GM10266 (cell line): Measurements from ENCODE around the gene GNAL.
"Not testable (repeated sequence)": the region's sequence is repeated elsewhere in the genome, so short reads cannot be mapped to it uniquely, and the experiment has no call there.

Experiments used
- DNase-seq: peaks from one replicate; pipeline ENCODE4 v3.0.0; 2012; ENCODE audit errors: extremely low spot score
- TF ChIP-seq, protein P1 (sequence below): IDR thresholded peaks from 2 replicates; pipeline ENCODE4 v1.5.1; 2012; ENCODE audit warnings: mild to moderate bottlenecking, low read depth; ENCODE audit not compliant: control insufficient read depth, insufficient read depth; ENCODE audit errors: missing control alignments

Gene GNAL

DNA sequence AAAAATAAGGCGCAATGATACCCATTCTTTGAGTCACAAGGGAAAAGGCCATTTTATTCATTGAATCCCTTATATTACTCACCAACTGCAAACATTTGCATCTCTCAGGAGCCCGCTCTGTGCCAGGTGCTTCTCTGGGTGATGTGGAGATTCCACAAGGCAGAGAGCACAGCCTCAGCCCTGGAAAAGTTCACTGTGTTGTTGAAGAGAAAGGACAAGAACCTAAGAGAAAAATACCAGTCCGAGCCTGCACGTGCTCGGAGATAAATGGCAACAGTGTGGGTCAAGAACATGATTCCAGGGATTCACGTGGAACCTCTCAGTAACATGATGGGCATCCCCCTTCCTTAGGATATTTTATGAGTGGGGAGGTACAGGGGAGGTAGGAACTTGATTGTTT, 11.8 kb downstream of the GNAL start:
- no peak for DNase-seq
- TF ChIP-seq, protein P1, sequence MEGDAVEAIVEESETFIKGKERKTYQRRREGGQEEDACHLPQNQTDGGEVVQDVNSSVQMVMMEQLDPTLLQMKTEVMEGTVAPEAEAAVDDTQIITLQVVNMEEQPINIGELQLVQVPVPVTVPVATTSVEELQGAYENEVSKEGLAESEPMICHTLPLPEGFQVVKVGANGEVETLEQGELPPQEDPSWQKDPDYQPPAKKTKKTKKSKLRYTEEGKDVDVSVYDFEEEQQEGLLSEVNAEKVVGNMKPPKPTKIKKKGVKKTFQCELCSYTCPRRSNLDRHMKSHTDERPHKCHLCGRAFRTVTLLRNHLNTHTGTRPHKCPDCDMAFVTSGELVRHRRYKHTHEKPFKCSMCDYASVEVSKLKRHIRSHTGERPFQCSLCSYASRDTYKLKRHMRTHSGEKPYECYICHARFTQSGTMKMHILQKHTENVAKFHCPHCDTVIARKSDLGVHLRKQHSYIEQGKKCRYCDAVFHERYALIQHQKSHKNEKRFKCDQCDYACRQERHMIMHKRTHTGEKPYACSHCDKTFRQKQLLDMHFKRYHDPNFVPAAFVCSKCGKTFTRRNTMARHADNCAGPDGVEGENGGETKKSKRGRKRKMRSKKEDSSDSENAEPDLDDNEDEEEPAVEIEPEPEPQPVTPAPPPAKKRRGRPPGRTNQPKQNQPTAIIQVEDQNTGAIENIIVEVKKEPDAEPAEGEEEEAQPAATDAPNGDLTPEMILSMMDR: no peak

DNA sequence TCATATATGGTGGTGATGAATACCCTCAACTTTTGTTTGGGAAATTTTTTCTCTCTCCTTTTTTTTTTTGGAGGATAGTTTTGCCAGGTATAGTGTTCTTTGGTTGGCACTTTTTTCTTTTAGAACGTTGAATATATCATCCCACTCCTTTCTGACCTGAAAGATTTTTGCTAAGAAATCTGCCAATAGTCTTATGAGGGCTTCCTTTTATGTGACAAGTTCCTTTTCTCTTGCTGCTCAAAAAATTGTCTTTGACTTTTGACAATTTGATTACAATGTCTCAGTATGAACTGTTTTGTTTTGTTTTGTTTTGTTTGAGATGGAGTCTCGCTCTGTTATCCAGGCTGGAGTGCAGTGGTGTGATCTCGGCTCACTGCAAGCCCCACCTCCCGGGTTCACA, 21.5 kb downstream of the GNAL start:
- TF ChIP-seq, protein P1: no peak
- DNase-seq: no peak

DNA sequence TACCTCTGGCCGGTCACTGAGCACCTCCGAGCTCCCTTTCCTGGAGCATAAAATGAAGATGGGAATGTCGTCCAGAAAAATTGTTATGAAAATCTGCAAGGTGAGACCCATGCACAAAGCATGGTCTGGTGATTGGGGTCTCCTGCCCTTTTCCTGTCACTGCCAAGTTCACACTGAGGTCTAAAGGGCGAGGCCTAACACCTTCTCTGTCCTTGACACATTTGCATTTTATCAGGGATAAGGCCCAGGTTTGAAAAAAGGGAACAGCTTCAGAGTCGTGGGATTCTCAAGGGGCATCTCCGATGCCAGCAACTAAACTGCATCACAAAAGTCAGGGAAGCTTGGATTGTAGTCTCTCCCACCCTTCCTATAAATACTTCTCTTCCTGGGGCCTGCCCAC, 24.7 kb downstream of the GNAL start:
- no peak for DNase-seq
- TF ChIP-seq, protein P1: no peak

DNA sequence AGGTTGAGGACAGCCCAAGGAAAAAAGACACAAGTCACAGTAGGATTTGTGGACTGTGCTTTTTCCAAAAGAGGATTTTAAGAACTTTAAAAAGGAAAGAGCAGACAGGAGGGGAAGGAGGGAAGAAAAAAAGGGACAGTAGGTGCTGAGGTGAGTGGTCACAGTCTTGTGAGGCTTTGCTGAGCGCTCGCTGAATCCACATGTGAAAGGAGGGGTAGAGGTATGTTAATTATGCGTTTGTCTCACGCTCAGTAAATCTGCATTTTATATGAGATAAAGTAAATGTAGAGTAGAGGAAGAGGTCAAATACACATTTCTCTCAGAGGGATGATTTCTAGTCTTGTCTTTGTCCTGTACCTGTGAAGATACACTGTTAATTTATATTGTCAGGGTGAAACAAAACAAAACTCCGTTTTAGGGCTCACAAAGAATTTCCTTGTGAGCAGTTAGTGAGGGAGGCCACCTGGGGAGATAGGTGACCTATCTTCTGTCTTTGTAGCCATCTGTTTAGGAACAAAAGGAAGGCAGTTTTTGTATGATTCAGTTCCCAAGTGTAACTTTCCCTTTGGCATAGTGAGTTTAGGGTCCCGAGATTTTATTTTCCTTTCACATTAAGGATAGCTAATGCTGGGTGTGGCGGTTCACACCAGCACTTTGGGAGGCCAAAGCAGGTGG, 25.3 kb downstream of the GNAL start:
- DNase-seq: no peak
- TF ChIP-seq, protein P1: no peak

DNA sequence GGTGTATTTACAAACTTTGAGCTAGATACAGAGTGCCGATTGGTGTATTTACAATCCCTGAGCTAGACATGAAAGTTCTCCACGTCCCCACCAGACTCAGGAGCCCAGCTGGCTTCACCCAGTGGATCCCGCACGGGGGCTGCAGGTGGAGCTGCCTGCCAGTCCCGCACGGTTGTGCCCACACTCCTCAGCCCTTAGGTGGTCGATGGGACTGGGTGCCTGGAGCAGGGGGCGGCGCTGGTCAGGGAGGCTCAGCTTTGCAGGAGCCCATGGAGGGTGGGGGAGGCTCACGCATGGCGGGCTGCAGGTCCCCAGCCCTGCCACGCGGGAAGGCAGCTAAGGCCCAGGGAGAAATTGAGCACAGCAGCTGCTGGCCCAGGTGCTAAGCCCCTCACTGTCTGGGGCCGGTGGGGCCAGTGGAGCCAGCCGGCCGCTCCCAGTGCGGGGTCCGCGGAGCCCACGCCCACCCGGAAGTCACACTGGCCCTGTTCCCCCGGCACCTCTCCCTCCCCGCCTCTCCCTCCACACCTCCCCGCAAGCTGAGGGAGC, 27.8 kb downstream of the GNAL start:
- not testable (repeated sequence) for DNase-seq

DNA sequence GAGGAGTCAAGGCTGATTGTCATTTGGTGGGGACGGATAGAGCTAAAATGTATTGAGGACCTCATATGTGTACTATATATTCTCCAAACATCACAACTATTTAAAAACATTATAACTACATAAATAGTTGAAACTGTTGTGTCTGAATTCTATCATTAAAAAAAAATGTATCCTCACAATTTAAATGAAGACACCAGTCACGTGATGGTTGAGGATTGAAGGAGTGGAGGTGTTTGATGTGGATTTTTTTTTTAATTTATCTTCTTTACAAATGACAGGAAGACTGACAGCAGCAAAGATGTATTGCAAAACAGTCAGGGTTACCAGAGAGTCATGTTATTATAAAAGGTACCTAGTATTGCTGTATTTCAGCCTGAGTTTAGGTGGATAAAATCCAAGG, 30.0 kb downstream of the GNAL start:
- no peak for DNase-seq
- TF ChIP-seq, protein P1: no peak

DNA sequence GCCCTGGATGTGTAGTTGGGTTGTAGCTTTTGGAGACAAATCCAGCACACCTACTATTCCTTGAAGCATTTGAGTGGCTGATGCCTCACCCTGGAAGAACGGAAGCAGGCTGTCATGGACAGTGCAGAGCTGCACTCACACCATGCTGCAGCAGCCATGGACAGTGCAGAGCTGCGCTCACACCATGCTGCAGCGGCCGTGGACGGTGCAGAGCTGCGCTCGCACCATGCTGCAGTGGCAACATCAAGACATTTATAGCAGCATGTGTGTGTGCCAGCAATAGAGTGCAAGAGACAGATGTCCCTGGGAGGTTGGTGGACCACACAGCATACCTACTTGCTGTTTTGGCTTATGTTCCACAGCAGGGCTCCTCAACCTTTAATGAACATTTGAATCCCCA, 30.6 kb downstream of the GNAL start:
- TF ChIP-seq, protein P1: no peak
- no peak for DNase-seq

DNA sequence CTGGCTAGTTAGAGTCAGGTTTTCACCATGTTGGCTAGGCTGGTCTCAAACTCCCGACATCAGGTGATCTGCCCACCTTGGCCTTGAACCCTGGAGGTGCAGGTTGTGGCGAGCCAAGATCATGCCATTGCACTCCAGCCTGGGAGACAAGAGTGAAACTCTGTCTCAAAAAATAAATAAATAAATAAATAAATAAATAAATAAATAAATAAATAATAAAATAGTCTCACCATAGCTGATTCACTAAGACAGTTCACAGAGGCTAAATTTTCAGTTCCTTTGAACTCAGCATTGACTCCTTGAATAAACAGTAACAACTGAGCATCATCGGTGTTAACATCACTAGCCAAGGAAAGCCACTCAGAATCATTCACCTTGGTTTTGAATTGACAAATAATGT, 32.7 kb downstream of the GNAL start:
- TF ChIP-seq, protein P1: no peak
- no peak for DNase-seq
